ENCODE data around the gene C6orf141. TPM values are rescaled to one million over a fixed set of nuclear protein-coding genes. Genes with fewer than 3 reads are reported as not detected.

Gene C6orf141
- total and polyA plus RNA-seq, 2 donors (not counting 1 experiment from before 2014, with no cell fraction given), result not detected

GRCh38 chr6:49531774-49532569 lies 18.5 kb upstream of the C6orf141 start:
- peak; percentile 36 for ATAC-seq (ENCODE audit: low read depth)
- no peaks in the 10 kb centered on the region for H3K9me3 Mint-ChIP-seq (ENCODE audit: insufficient read depth)
- H3K4me3 Mint-ChIP-seq, result no peak overlapping the region

More at GRCh38 chr6:49531774-49532569, 18.5 kb upstream of the C6orf141 start:
- Histone ChIP-seq H3K4me3 (ENCODE audit: control extremely low read depth in 1 of 5, extremely low read depth in 1 of 5, insufficient read depth in 1 of 5, low read depth in 2 of 5, low read length in 4 of 5) (no peak overlapping the region), H3K9ac (ENCODE audit: low read length) (no peak overlapping the region), H3K27ac (ENCODE audit: low read length in 2 of 2) (no peak overlapping the region), H3K4me1 (ENCODE audit: control insufficient read depth in 2 of 2, insufficient read depth in 2 of 2, low read length in 2 of 2) (no peaks in the 10 kb centered on the region), H3K36me3 (replicated peaks in 1 of 2; ENCODE audit: control extremely low read depth in 1 of 2, control insufficient read depth in 1 of 2, extremely low read depth in 1 of 2, insufficient read depth in 2 of 2, low read length in 1 of 2) (no peaks in the 10 kb centered on the region), H2AFZ (ENCODE audit: insufficient read depth, low read depth, low read length, poor library complexity, severe bottlenecking) (no peak overlapping the region), H3K4me2 (replicated peaks; ENCODE audit: low read depth, low read length, poor library complexity, severe bottlenecking) (peak overlapping the region; percentile 37), H3K79me2 (ENCODE audit: control insufficient read depth, insufficient read depth, low read length) (no peaks in the 10 kb centered on the region), H4K20me1 (ENCODE audit: control insufficient read depth, insufficient read depth, low read length, poor library complexity, severe bottlenecking) (no peaks in the 10 kb centered on the region), H3K27me3 (replicated peaks in 1 of 4; ENCODE audit: control extremely low read depth in 1 of 4, control insufficient read depth in 3 of 4, insufficient read depth in 4 of 4, low read length in 3 of 4) (no peaks in the 10 kb centered on the region), H3K9me3 (ENCODE audit: control extremely low read depth in 1 of 3, control insufficient read depth in 2 of 3, insufficient read depth in 1 of 3, low read length in 2 of 3) (no peaks in the 10 kb centered on the region)
- DNase-seq, result peak; percentile 39
- TF ChIP-seq CTCF (IDR thresholded peaks at IDR 0.05) (peak; percentile 82), EZH2 (IDR thresholded peaks at IDR 0.05; ENCODE audit: borderline replicate concordance, insufficient read depth, low read depth, low read length, poor library complexity, severe bottlenecking) (no peak)
- intact Hi-C loops (cut with micrococcal nuclease), result no loop called here
- no peaks in the 10 kb centered on the region for H3K4me1 Mint-ChIP-seq
- ChIA-PET POLR2A (no interaction called here), CTCF (interaction anchor here (0.6 to 1.7 kb wide), 14 partner anchors 9 to 90 kb away, joined by 3 to 11 read pairs (median 4); partner anchors contain the start of gene C6orf141)
- no CpG with 5 or more reads among the region's 3 CpGs for WGBS (ENCODE audit: insufficient coverage)
- no peak overlapping the region for H3K27ac Mint-ChIP-seq
- peaks cover 12% of the 10 kb centered on the region for H3K27me3 Mint-ChIP-seq
